ENCODE measurements around the gene NUDT13. TPM values are rescaled to one million over a fixed set of nuclear protein-coding genes. Genes with fewer than 3 reads are reported as not detected.

The NUDT13 gene
- total and polyA plus RNA-seq, 10 donors, result 1.4 to 3.3 (median 2.3) TPM

- intact Hi-C loops (cut with DNase I; ENCODE audit: low total_unique reads), result no loop called here
- H3K4me1 ChIP-seq, result peaks cover 0 to 34% (median 4%) of the 10 kb centered on the region in 6 donors
- no peak overlapping the region for H3K4me3 ChIP-seq
- 67 to 80% (median 72%) methylated on average over 4 of the region's 4 CpGs for WGBS, 5 donors
- H3K27me3 ChIP-seq (replicated peaks in 1 of 7), result no peaks in the 10 kb centered on the region
- H3K9me3 ChIP-seq, result no peaks in the 10 kb centered on the region
- peaks cover 0 to 7% (median 0%) of the 10 kb centered on the region in 6 donors for H3K36me3 ChIP-seq
- H3K27ac ChIP-seq, result no peak overlapping the region
- DNase-seq, result no peak
- TF ChIP-seq CTCF (IDR thresholded peaks at IDR 0.05 in 8 of 11, conservative IDR thresholded peaks at IDR 0.05 in 3 of 11) (no peak), POLR2AphosphoS5 (IDR thresholded peaks at IDR 0.05) (no peak), POLR2A (IDR thresholded peaks at IDR 0.05) (no peak)
These were observed 23.4 kb upstream of the NUDT13 start for GRCh38 chr10:73086816-73087215.

GRCh38 chr10:73088304-73088703, 22.0 kb upstream of the NUDT13 start:
- H3K4me1 ChIP-seq, result peaks cover 0 to 42% (median 5%) of the 10 kb centered on the region in 6 donors
- no peaks in the 10 kb centered on the region for H3K9me3 ChIP-seq
- DNase-seq, result no peak
- no peak overlapping the region for H3K27ac ChIP-seq
- H3K27me3 ChIP-seq (replicated peaks in 1 of 7), result no peaks in the 10 kb centered on the region
- intact Hi-C loops (cut with DNase I; ENCODE audit: low total_unique reads), result no loop called here
- TF ChIP-seq CTCF (IDR thresholded peaks at IDR 0.05 in 8 of 11, conservative IDR thresholded peaks at IDR 0.05 in 3 of 11) (no peak), POLR2A (IDR thresholded peaks at IDR 0.05) (no peak), POLR2AphosphoS5 (IDR thresholded peaks at IDR 0.05) (no peak)
- H3K4me3 ChIP-seq, result no peak overlapping the region
- peaks cover 0 to 7% (median 0%) of the 10 kb centered on the region in 6 donors for H3K36me3 ChIP-seq

- Histone ChIP-seq H3K27ac (no peak overlapping the region), H3K4me1 (peaks cover 13 to 56% (median 27%) of the 10 kb centered on the region in 6 donors), H3K27me3 (replicated peaks in 1 of 7) (no peaks in the 10 kb centered on the region), H3K4me3 (no peak overlapping the region), H3K9me3 (no peaks in the 10 kb centered on the region), H3K36me3 (peaks cover 0 to 7% (median 0%) of the 10 kb centered on the region in 6 donors)
- 96 to 99% (median 98%) methylated on average over 3 of the region's 3 CpGs for WGBS, 5 donors
- DNase-seq, result no peak
- intact Hi-C loops (cut with DNase I; ENCODE audit: low total_unique reads), result loop anchor here (10.0 kb wide), 1 partner anchor 152 kb away; the partner anchor contains the start of gene DNAJC9
- TF ChIP-seq POLR2AphosphoS5 (IDR thresholded peaks at IDR 0.05) (no peak), CTCF (IDR thresholded peaks at IDR 0.05 in 8 of 11, conservative IDR thresholded peaks at IDR 0.05 in 3 of 11) (no peak), POLR2A (IDR thresholded peaks at IDR 0.05) (no peak)
These were observed 17.4 kb upstream of the NUDT13 start for GRCh38 chr10:73092830-73093229.

GRCh38 chr10:73093922-73094850, 16.1 kb upstream of the NUDT13 start:
- no peak for DNase-seq
- peak overlapping the region in 2 of 8 donors; percentile 86 to 99 for H3K4me3 ChIP-seq
- intact Hi-C loops (cut with DNase I; ENCODE audit: low total_unique reads), result loop anchor here (10.0 kb wide), 1 partner anchor 151 kb away; the partner anchor contains the start of gene DNAJC9
- no peaks in the 10 kb centered on the region for H3K9me3 ChIP-seq
- 62 to 79% (median 71%) methylated on average over 2 of the region's 2 CpGs for WGBS, 5 donors
- TF ChIP-seq POLR2A (IDR thresholded peaks at IDR 0.05), result no peak
- TF ChIP-seq POLR2AphosphoS5 (IDR thresholded peaks at IDR 0.05), result no peak
- TF ChIP-seq CTCF (IDR thresholded peaks at IDR 0.05 in 8 of 11, conservative IDR thresholded peaks at IDR 0.05 in 3 of 11), result no peak
- peaks cover 13 to 53% (median 28%) of the 10 kb centered on the region in 6 donors for H3K4me1 ChIP-seq
- peak overlapping the region in 4 of 8 donors; percentile 21 to 97 (median 94) for H3K27ac ChIP-seq
- peaks cover 0 to 7% (median 0%) of the 10 kb centered on the region in 6 donors for H3K36me3 ChIP-seq
- no peaks in the 10 kb centered on the region for H3K27me3 ChIP-seq (replicated peaks in 1 of 7)
